ENCODE results near the gene NTN5. TPM values are rescaled to one million over a fixed set of nuclear protein-coding genes. Genes with fewer than 3 reads are reported as not detected.
A peak's percentile ranks its signal among the peaks of the same experiment; 100 is the strongest.
"Not testable (repeated sequence)": the region's sequence is repeated elsewhere in the genome, so short reads cannot be mapped to it uniquely, and the experiment has no call there.

NTN5 gene, protein sequence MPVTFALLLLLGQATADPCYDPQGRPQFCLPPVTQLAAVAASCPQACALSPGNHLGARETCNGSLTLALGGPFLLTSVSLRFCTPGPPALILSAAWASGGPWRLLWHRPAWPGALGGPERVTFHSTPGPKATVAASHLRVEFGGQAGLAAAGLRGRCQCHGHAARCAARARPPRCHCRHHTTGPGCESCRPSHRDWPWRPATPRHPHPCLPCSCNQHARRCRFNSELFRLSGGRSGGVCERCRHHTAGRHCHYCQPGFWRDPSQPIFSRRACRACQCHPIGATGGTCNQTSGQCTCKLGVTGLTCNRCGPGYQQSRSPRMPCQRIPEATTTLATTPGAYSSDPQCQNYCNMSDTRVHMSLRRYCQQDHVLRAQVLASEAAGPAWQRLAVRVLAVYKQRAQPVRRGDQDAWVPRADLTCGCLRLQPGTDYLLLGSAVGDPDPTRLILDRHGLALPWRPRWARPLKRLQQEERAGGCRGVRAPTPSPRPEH
- 0.04 TPM for polyA plus RNA-seq (2012; ENCODE audit: low read depth, missing spikeins)

DNA sequence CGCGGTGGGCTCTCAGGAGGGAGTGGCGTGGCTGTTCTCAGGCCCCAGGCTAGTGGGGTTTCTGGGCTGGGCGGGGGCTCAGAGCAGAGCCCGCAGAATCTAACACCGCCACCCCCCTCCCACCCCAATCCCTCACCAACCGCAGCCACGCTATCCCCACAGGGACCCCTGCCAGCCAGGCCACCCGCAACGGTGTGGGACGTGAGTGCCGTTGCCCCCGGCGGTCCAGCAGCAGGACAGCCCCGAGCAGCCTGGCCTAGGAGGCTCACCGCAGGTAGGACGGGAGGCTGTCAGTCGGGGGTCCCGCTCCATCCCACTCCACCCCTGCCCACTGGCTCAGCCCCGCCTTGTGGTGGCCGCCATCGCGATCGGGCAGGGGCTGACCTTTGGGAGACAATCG is at the start of gene NTN5:
Gene NTN5 (minus strand): TSS at position 24 of the 400 bp plus-strand sequence. CDS start 2,031 bp downstream, outside the sequence.
- FAIRE-seq: no peak
- no peak for TF ChIP-seq TAF1 (IDR thresholded peaks at IDR 0.05; ENCODE audit: low read depth, low read length)
- no peak for TF ChIP-seq POU2F2 (IDR thresholded peaks at IDR 0.05; ENCODE audit: low read depth, low read length)
- TF ChIP-seq SPI1 (IDR thresholded peaks at IDR 0.05; ENCODE audit: low read depth, low read length): no peak
- no peak for DNase-seq (ENCODE audit: insufficient read length, low spot score)

DNA sequence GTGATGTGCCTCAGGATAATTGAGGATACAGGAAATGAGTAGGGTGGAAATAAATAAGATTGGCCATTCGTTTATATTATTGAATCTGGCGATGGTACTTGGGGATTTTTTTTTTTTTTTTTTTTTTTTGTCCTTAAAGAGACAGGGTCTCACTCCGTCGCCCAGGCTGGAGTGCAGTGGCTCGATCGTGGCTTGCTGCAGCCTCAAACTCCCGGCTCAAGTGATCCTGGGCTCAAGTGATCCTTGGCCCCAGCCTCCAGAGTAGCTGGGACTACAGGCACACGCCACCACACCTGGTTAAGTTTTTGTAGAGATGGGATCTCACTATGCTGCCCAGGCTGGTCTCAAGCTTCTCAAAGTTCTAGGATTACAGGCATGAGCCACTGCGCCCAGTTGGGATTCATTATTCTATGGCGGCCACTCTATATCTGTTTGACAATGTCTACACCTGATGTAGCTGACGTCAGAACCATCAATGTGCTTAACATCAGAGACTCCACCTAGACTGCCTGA is 49.4 kb upstream of the NTN5 start:
- no peak for TF ChIP-seq SPI1 (IDR thresholded peaks at IDR 0.05; ENCODE audit: low read depth, low read length)
- no peak for FAIRE-seq
- no peak for DNase-seq (ENCODE audit: insufficient read length, low spot score)

DNA sequence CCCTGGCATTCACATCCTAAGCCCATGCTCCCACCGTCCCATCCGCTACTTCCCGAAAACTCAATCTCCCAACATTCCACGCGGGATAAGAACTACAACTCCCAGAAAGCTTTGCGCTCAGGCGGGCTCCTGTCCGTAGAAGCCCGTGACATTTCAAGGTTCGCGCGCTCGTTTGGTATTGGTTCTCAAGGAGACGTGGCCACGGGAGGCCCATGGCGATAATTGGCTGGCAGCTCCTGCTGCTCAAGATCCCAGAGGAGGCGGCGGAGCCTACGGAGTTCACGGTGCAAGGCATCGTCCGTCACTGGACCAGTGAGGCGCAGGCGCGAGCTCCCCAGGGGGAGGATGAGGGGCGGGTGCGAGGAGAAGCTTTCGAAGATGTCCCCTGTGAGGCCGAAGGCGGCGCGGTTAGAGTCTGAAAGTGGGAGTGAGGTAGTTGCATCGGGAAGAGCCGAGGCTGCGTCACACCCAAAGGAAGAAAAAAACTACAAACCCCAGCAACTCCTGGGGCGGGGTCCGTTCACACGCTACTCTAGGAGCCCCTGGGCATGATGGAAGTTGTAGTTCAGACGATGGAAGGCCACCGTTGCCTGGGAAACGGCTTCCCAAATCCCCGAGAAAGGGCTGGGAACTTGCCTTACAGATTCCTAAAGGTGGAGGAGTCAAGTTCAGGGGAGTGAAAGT is 47.9 kb upstream of the NTN5 start:
- DNase-seq (ENCODE audit: insufficient read length, low spot score) (peak; percentile 96), FAIRE-seq (peak; percentile 96)
- TF ChIP-seq POU2F2 (IDR thresholded peaks at IDR 0.05; ENCODE audit: low read depth, low read length) (peak; percentile 71; the same call in 1 of the 2 replicates), POLR2A (IDR thresholded peaks at IDR 0.05; ENCODE audit: low read depth, low read length) (0 out of 2 replicates have a peak, but pooled peaks have one; percentile 27), POLR2AphosphoS5 (IDR thresholded peaks at IDR 0.05; ENCODE audit: low read depth, low read length) (no peak), SPI1 (IDR thresholded peaks at IDR 0.05; ENCODE audit: low read depth, low read length) (no peak), PAX5 (IDR thresholded peaks at IDR 0.05; ENCODE audit: insufficient read depth, low read length, severe bottlenecking) (no peak)

DNA sequence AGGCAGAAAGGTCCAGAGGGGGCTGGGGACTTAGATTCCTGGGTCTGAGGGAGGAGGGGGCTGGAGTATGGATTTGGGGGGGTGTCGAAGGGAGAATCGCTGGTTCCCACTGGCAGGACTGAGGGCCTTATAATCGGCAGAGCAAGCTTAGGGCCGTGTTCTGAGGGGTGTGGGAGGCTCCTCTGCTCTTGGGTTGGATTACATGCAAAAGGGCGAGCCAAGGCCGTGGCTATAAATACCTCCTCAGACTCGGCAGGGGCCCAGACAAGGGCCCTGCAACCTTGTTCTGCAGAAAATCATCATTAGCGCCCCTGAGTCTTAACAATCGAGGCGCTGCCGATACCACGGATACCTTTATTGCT is 47.4 kb upstream of the NTN5 start:
- no peak for TF ChIP-seq TAF1 (IDR thresholded peaks at IDR 0.05; ENCODE audit: low read depth, low read length)
- no peak for TF ChIP-seq PAX5 (IDR thresholded peaks at IDR 0.05; ENCODE audit: insufficient read depth, low read length, severe bottlenecking)
- no peak for TF ChIP-seq SPI1 (IDR thresholded peaks at IDR 0.05; ENCODE audit: low read depth, low read length)
- TF ChIP-seq POLR2AphosphoS5 (IDR thresholded peaks at IDR 0.05; ENCODE audit: low read depth, low read length): no peak
- TF ChIP-seq POLR2A (IDR thresholded peaks at IDR 0.05; ENCODE audit: low read depth, low read length): no peak
- no peak for TF ChIP-seq POU2F2 (IDR thresholded peaks at IDR 0.05; ENCODE audit: low read depth, low read length)
- DNase-seq (ENCODE audit: insufficient read length, low spot score) (no peak), FAIRE-seq (no peak)

DNA sequence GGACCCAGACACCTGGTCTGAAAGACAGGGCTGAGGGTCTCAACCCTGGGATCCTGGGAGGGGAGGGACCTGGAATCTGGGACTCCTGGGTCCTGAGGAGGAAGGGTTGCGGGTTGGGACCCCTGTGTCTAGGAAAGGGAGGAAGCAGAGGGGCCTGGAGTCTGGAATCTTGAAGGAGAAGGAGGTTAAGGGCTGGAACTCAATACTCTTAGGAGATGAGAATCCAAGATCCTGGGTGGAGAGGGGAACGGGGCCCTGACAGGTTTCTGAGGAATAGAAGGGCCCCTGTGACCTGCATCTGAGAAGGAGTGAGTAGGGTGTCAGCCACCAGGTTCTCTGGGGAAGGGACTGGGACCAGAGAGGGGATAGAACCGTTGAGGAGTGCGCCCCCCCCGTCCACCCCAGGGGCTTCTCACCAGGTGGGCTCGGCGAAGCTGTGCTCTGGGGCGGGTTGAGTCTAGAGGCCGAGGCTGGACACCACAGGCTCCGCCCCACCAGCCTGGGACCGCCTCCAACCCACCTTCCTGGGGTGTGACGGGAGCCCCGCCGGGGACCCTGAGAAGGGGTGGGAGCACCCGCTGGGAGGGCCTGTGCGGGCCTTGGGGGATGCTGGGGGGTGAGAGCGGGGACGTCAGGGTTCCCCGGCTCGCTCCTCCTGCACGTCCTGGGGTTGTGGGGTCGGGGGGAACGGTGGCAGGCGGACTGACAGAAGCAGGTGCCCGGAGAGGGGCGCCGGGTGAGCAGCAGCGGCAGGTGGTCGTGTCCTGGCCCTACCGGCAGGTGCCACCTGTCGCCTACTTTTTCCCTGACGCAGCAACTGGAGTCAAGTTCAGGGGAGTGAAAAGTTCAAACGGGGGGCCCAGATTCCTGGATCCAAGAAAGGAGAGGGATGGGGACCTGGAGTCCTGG is 46.7 kb upstream of the NTN5 start, which contains the start of gene MAMSTR:
Gene MAMSTR (minus strand): TSS at position 463 of the 909 bp plus-strand sequence. CDS start 694 bp downstream, outside the sequence.
- TF ChIP-seq POLR2AphosphoS5 (IDR thresholded peaks at IDR 0.05; ENCODE audit: low read depth, low read length): no peak
- TF ChIP-seq POLR2A (IDR thresholded peaks at IDR 0.05; ENCODE audit: low read depth, low read length): no peak
- TF ChIP-seq POU2F2 (IDR thresholded peaks at IDR 0.05; ENCODE audit: low read depth, low read length): no peak
- TF ChIP-seq PAX5 (IDR thresholded peaks at IDR 0.05; ENCODE audit: insufficient read depth, low read length, severe bottlenecking): no peak
- TF ChIP-seq TAF1 (IDR thresholded peaks at IDR 0.05; ENCODE audit: low read depth, low read length): no peak
- no peak for TF ChIP-seq SPI1 (IDR thresholded peaks at IDR 0.05; ENCODE audit: low read depth, low read length)
- FAIRE-seq (no peak), DNase-seq (ENCODE audit: insufficient read length, low spot score) (no peak)

DNA sequence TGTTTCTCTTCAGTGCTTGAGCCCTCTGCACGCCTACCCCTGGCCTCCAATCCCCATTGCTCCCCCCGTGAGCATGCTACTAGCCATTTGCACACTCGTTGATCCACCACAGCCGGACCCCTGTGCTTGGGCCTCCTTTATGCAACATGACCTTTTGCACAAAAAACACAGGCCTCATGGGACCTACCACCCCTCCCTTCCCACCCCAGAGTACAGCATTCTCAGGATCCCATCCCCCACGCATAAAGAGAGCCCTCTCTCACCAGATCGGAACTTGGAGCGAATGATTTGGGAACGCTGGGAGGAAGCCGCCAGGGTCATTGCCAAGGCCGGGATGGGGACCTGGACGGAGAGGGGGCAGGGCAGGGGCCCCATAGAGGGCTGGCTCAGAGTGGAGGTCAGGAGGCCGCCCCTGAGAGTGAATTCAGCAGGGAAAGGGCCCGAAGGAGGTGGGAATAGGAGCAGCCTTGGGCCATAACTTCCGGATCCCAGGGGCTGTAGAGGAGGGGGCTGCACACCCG is 46.0 kb upstream of the NTN5 start:
- DNase-seq (ENCODE audit: insufficient read length, low spot score) (no peak), FAIRE-seq (no peak)
- TF ChIP-seq TAF1 (IDR thresholded peaks at IDR 0.05; ENCODE audit: low read depth, low read length) (no peak), POU2F2 (IDR thresholded peaks at IDR 0.05; ENCODE audit: low read depth, low read length) (no peak), POLR2AphosphoS5 (IDR thresholded peaks at IDR 0.05; ENCODE audit: low read depth, low read length) (no peak), PAX5 (IDR thresholded peaks at IDR 0.05; ENCODE audit: insufficient read depth, low read length, severe bottlenecking) (no peak), POLR2A (IDR thresholded peaks at IDR 0.05; ENCODE audit: low read depth, low read length) (no peak), SPI1 (IDR thresholded peaks at IDR 0.05; ENCODE audit: low read depth, low read length) (no peak)

DNA sequence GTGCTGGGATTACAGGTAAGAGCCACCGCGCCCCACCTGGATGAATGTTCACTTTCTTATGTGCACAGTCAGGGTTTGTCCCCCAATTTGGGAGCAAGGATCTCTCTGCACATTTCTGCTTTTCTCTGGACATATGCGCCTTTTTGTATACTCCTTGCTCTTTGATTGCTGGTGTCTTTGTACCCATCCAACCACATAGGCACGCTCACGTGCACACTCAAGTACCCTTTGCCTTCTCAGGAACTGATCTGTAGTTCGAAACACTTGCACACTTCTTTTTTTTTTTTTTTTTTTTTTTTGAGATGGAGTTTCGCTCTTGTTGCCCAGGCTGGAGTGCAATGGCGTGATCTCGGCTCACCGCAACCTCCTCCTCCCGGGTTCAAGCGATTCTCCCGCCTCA is 45.3 kb upstream of the NTN5 start:
- not testable (repeated sequence) for FAIRE-seq

DNA sequence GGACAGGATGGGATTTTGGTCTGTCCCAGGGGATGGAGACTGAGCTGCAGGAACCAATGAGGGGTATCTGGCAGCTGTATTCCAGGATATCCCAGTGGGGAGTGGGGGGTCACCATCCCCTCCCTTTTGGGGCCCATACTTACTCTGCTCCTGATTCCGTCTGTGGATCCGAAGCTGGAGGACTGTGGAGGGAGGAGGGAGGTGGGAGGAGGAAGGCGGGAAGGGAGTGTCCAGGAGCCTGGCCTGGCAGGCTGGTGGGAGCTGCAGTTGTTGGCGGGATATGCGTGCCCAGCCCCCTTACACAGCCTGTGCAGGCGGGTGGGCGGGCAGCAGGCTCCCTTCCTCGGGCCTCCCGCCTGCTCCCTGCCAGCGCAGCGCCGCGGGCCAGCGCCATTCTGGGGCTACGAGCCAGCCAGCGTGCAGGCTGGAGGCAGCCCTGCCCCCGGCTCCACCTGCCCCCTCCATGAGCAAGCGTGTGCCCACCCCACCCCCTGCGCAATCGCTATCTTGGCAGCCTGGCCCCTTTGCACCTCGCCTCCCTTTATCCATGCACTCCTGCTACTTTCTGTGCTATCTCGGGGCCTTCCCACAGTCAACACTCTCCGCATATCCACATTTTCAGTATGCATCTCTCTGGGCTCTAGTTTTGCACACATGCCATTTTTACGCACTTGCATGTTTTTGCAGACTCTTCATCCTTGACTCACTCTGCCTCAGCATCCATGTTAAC is 43.9 kb upstream of the NTN5 start:
- FAIRE-seq: no peak

More for the DNA sequence above, 45.3 kb upstream of the NTN5 start:
- not testable (repeated sequence) for DNase-seq (ENCODE audit: insufficient read length, low spot score)

More for the DNA sequence above, 43.9 kb upstream of the NTN5 start:
- no peak for TF ChIP-seq SPI1 (IDR thresholded peaks at IDR 0.05; ENCODE audit: low read depth, low read length)
- no peak for TF ChIP-seq POLR2A (IDR thresholded peaks at IDR 0.05; ENCODE audit: low read depth, low read length)
- no peak for TF ChIP-seq PAX5 (IDR thresholded peaks at IDR 0.05; ENCODE audit: insufficient read depth, low read length, severe bottlenecking)
- no peak for TF ChIP-seq POLR2AphosphoS5 (IDR thresholded peaks at IDR 0.05; ENCODE audit: low read depth, low read length)
- TF ChIP-seq POU2F2 (IDR thresholded peaks at IDR 0.05; ENCODE audit: low read depth, low read length): no peak
- no peak for DNase-seq (ENCODE audit: insufficient read length, low spot score)

Data from GM12891 (cell line).